ENCODE measurements around the gene COL24A1. TPM values are rescaled to one million over a fixed set of nuclear protein-coding genes. Genes with fewer than 3 reads are reported as not detected.
"Not testable (repeated sequence)": the region's sequence is repeated elsewhere in the genome, so short reads cannot be mapped to it uniquely, and the experiment has no call there.

The COL24A1 gene
- total RNA-seq, 1 experiment from 2014 or later: not detected

DNA sequence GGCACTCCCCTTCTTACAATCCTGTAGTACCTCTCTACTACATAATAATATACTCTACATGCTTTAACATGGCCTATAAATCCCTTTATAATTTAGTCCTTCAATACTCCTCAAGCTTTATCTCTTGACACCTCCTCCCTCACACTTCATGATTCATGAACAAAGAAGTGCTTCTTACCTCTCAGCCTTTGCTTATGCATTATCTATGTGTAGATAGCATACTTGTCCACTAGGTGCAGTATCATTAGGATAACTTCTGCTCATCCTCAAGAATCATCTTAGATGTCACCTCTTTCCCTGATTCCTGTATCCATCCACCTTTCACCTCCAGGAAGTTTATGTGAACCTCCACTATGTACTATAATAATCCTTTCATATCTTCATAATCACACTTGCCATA lies 74.4 kb downstream of the COL24A1 start:
- no peak overlapping the region for H3K9ac ChIP-seq (ENCODE audit: low read length)
- no peaks in the 10 kb centered on the region for H3K79me2 ChIP-seq (ENCODE audit: insufficient read depth, low read length)
- CTCF ChIA-PET: no interaction called here
- H2AFZ ChIP-seq (ENCODE audit: low read depth, low read length, poor library complexity, severe bottlenecking): peak overlapping the region; percentile 42
- H3K4me1 ChIP-seq (ENCODE audit: control insufficient read depth in 1 of 2, insufficient read depth in 2 of 2, low read length in 2 of 2): no peaks in the 10 kb centered on the region
- 0 out of 4 replicates have a peak, but pooled peaks cover 0 to 3% of the 10 kb centered on the region in 2 experiments for H3K9me3 ChIP-seq (ENCODE audit: control insufficient read depth in 1 of 2, insufficient read depth in 1 of 2, low read depth in 1 of 2, low read length in 2 of 2)
- no peak overlapping the region for H3K4me2 ChIP-seq (ENCODE audit: low read length)
- no peaks in the 10 kb centered on the region for H3K9me2 ChIP-seq (ENCODE audit: insufficient read depth)
- no peaks in the 10 kb centered on the region for H4K20me1 ChIP-seq (ENCODE audit: insufficient read depth)
- H3K27ac ChIP-seq (ENCODE audit: low read depth, low read length): no peak overlapping the region
- BruUV-seq (replicated peaks): no TSS peak
- no peaks in the 10 kb centered on the region for H3K27me3 ChIP-seq (ENCODE audit: insufficient read depth, low read length)
- intact Hi-C loops (cut with micrococcal nuclease): no loop called here
- DNase-seq (ENCODE audit: low read depth, low spot score) (peak; percentile 7), ATAC-seq (peak; percentile 85)
- RAD21 ChIA-PET (ENCODE audit: low non-redundant PET in 1 of 2, low total read pairs in 2 of 2, uncharacterized antibody in 2 of 2, unreplicated experiment in 2 of 2): no interaction called here
- no peak overlapping the region for H3K4me3 ChIP-seq (replicated peaks in 1 of 2; ENCODE audit: low read depth in 1 of 2, low read length in 2 of 2)
- H3K36me3 ChIP-seq (ENCODE audit: control insufficient read depth in 1 of 2, insufficient read depth in 2 of 2, low read length in 2 of 2): no peaks in the 10 kb centered on the region
- POLR2A ChIA-PET: no interaction called here
- TF ChIP-seq EZH2phosphoT487 (IDR thresholded peaks at IDR 0.05; ENCODE audit: borderline replicate concordance) (no peak), ELF1 (IDR thresholded peaks at IDR 0.05; ENCODE audit: borderline replicate concordance, low read depth) (no peak), FOSL1 (IDR thresholded peaks at IDR 0.05; ENCODE audit: low read depth) (no peak)
- TF ChIP-seq, protein P1, sequence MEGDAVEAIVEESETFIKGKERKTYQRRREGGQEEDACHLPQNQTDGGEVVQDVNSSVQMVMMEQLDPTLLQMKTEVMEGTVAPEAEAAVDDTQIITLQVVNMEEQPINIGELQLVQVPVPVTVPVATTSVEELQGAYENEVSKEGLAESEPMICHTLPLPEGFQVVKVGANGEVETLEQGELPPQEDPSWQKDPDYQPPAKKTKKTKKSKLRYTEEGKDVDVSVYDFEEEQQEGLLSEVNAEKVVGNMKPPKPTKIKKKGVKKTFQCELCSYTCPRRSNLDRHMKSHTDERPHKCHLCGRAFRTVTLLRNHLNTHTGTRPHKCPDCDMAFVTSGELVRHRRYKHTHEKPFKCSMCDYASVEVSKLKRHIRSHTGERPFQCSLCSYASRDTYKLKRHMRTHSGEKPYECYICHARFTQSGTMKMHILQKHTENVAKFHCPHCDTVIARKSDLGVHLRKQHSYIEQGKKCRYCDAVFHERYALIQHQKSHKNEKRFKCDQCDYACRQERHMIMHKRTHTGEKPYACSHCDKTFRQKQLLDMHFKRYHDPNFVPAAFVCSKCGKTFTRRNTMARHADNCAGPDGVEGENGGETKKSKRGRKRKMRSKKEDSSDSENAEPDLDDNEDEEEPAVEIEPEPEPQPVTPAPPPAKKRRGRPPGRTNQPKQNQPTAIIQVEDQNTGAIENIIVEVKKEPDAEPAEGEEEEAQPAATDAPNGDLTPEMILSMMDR (IDR thresholded peaks at IDR 0.05 in 2 of 3, conservative IDR thresholded peaks at IDR 0.05 in 1 of 3; ENCODE audit: borderline replicate concordance in 1 of 3, insufficient read depth in 1 of 3, low read depth in 2 of 3, low read length in 2 of 3): peak in 2 of 3 experiments; percentile 42 to 52; a peak in 3 of 6 replicates

DNA sequence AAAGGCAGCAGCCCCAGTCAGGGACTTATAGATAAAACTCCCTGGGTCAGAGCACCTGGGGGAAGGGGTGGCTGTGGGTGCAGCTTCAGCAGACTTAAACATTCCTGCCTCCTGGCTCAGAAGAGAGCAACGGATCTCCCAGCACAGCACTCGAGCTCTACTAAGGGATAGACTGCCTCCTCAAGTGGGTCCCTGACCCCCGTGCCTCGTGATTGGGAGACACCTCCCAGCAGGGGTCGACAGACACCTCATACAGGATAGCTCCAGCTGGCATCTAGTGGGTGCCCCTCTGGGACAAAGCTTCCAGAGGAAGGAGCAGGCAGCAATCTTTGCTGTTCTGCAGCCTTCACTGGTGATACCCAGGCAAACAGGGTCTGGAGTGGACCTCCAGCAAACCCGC lies 84.1 kb downstream of the COL24A1 start:
- H3K4me3 ChIP-seq (replicated peaks in 1 of 2; ENCODE audit: low read depth in 1 of 2, low read length in 2 of 2); H3K79me2 ChIP-seq (ENCODE audit: insufficient read depth, low read length); H3K4me1 ChIP-seq (ENCODE audit: control insufficient read depth in 1 of 2, insufficient read depth in 2 of 2, low read length in 2 of 2); POLR2A ChIA-PET; H4K20me1 ChIP-seq (ENCODE audit: insufficient read depth); H3K9me2 ChIP-seq (ENCODE audit: insufficient read depth); intact Hi-C loops (cut with micrococcal nuclease); ATAC-seq; BruUV-seq (replicated peaks); H3K36me3 ChIP-seq (ENCODE audit: control insufficient read depth in 1 of 2, insufficient read depth in 2 of 2, low read length in 2 of 2); H2AFZ ChIP-seq (ENCODE audit: low read depth, low read length, poor library complexity, severe bottlenecking); H3K27me3 ChIP-seq (ENCODE audit: insufficient read depth, low read length); RAD21 ChIA-PET (ENCODE audit: low non-redundant PET in 1 of 2, low total read pairs in 2 of 2, uncharacterized antibody in 2 of 2, unreplicated experiment in 2 of 2); CTCF ChIA-PET; H3K9ac ChIP-seq (ENCODE audit: low read length); H3K4me2 ChIP-seq (ENCODE audit: low read length); H3K27ac ChIP-seq (ENCODE audit: low read depth, low read length); DNase-seq (ENCODE audit: low read depth, low spot score); H3K9me3 ChIP-seq (ENCODE audit: control insufficient read depth in 1 of 2, insufficient read depth in 1 of 2, low read depth in 1 of 2, low read length in 2 of 2): not testable (repeated sequence)

DNA sequence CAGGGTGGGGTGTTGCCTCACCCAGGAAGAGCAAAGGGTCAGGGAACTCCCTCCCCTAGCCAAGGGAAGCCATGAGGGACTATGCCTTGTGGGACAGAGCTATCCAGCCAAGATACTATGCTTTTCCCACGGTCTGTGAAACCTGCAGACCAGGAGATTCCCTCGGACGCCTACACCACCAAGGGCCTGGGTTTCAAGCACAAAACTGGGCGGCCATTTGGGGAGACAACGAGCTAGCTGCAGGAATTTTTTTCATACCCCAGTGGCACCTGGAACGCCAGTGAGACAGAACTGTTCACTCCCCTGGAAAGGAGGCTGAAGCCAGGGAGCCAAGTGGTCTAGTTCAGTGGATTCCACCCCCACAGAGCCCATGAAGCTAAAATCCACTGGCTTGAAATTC lies 84.7 kb downstream of the COL24A1 start:
- RAD21 ChIA-PET (ENCODE audit: low non-redundant PET in 1 of 2, low total read pairs in 2 of 2, uncharacterized antibody in 2 of 2, unreplicated experiment in 2 of 2); BruUV-seq (replicated peaks); POLR2A ChIA-PET; ATAC-seq; H3K79me2 ChIP-seq (ENCODE audit: insufficient read depth, low read length); DNase-seq (ENCODE audit: low read depth, low spot score); CTCF ChIA-PET; H3K36me3 ChIP-seq (ENCODE audit: control insufficient read depth in 1 of 2, insufficient read depth in 2 of 2, low read length in 2 of 2); H3K27ac ChIP-seq (ENCODE audit: low read depth, low read length); H3K9me2 ChIP-seq (ENCODE audit: insufficient read depth); H3K9me3 ChIP-seq (ENCODE audit: control insufficient read depth in 1 of 2, insufficient read depth in 1 of 2, low read depth in 1 of 2, low read length in 2 of 2); intact Hi-C loops (cut with micrococcal nuclease); H3K27me3 ChIP-seq (ENCODE audit: insufficient read depth, low read length); H3K9ac ChIP-seq (ENCODE audit: low read length); H2AFZ ChIP-seq (ENCODE audit: low read depth, low read length, poor library complexity, severe bottlenecking); H4K20me1 ChIP-seq (ENCODE audit: insufficient read depth); H3K4me1 ChIP-seq (ENCODE audit: control insufficient read depth in 1 of 2, insufficient read depth in 2 of 2, low read length in 2 of 2); H3K4me2 ChIP-seq (ENCODE audit: low read length); H3K4me3 ChIP-seq (replicated peaks in 1 of 2; ENCODE audit: low read depth in 1 of 2, low read length in 2 of 2): not testable (repeated sequence)

All from HCT116 (cell line).